MCF 10A (cell line): ENCODE results near the gene MRE11. TPM values are rescaled to one million over a fixed set of nuclear protein-coding genes. Genes with fewer than 3 reads are reported as not detected.

Source experiments
- BruUV-seq: library from RNA; stranded (reverse); fragments of 400-500 nt; replicated peaks from 2 replicates; lab custom pipeline; 2021; lab: Mats Ljungman, UMichigan
- CTCF ChIA-PET: fragments of 300-600 bp; sonication (Branson Sonifier 250); formaldehyde crosslinking; extraction: SDS; loops from one replicate; lab custom pipeline; 2021; ENCODE audit warnings: antibody characterized with exemption, inconsistent platforms; lab: Yijun Ruan, JAX
- POLR2A ChIA-PET: fragments of 300-600, 350-650 bp; sonication (Branson Sonifier 250); formaldehyde crosslinking; extraction: SDS; loops from one replicate; lab custom pipeline; 2020; ENCODE audit warnings: antibody characterized with exemption, inconsistent platforms; lab: Yijun Ruan, JAX
- DNase-seq: peaks from one replicate; pipeline ENCODE4 v3.0.0-alpha.2; 2018; ENCODE audit not compliant: unreplicated experiment
- H3K27ac Mint-ChIP-seq: one replicate; pipeline ENCODE4 v1.8.0; 2022; ENCODE audit warnings: mild to moderate bottlenecking, low read depth, mixed read lengths; ENCODE audit not compliant: unreplicated experiment
- H3K27me3 Mint-ChIP-seq: one replicate; pipeline ENCODE4 v1.8.0; 2022; ENCODE audit warnings: mixed read lengths; ENCODE audit not compliant: insufficient read depth, unreplicated experiment
- H3K36me3 Mint-ChIP-seq: one replicate; pipeline ENCODE4 v1.8.0; 2022; ENCODE audit warnings: mild to moderate bottlenecking, moderate library complexity, mixed read lengths; ENCODE audit not compliant: insufficient read depth, unreplicated experiment
- H3K4me1 Mint-ChIP-seq: one replicate; pipeline ENCODE4 v1.8.0; 2022; ENCODE audit warnings: mixed read lengths; ENCODE audit not compliant: insufficient read depth, unreplicated experiment
- H3K4me3 Mint-ChIP-seq: one replicate; pipeline ENCODE4 v1.8.0; 2022; ENCODE audit warnings: mild to moderate bottlenecking, moderate library complexity, mixed read lengths; ENCODE audit not compliant: unreplicated experiment
- H3K9me3 Mint-ChIP-seq: one replicate; pipeline ENCODE4 v1.8.0; 2022; ENCODE audit warnings: mixed read lengths; ENCODE audit not compliant: unreplicated experiment
- CTCF ChIP-seq: fragments of 200-600 bp; IDR thresholded peaks from one replicate; pipeline ENCODE4 v1.8.0; 2022; ENCODE audit warnings: antibody characterized with exemption, mild to moderate bottlenecking; ENCODE audit not compliant: unreplicated experiment
- intact Hi-C: fragments of 100-400 bp; cut with micrococcal nuclease; formaldehyde crosslinking; loops from 2 replicates; pipeline ENCODE4 v1.14.1; 2022
- total RNA-seq: library from RNA; stranded (reverse); gene quantifications from 2 replicates; pipeline ENCODE4 v1.2.3, GENCODE V29; 2022

MRE11 gene
- total RNA-seq, 1 experiment from 2014 or later: 13.2 TPM

DNA sequence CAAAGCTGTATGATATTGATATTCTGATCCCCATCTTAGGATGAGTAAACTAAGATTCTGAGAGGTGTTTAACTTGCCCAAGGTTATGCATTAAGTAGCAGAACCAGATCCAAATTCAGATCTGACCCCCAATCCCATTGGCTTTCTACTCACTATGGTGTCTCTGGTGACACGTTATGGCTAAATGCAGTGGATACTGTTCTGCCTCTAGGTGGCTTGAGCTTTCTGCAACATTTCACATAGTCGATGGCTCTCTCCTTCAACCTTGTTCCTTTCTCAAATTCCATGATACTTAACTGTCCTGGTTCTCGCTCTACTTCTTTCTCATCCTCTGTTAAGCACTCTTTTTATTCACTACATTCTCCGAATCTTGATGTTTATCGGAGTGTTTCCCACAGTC is 28.0 kb upstream of the MRE11 start:
- H3K27ac Mint-ChIP-seq: no peak overlapping the region
- peaks cover 9% of the 10 kb centered on the region for H3K4me1 Mint-ChIP-seq
- no peak overlapping the region for H3K4me3 Mint-ChIP-seq
- intact Hi-C loops: no loop called here
- POLR2A ChIA-PET: no interaction called here
- BruUV-seq: no TSS peak
- H3K36me3 Mint-ChIP-seq: no peaks in the 10 kb centered on the region
- DNase-seq: peak; percentile 17
- no peak for TF ChIP-seq CTCF
- no peaks in the 10 kb centered on the region for H3K27me3 Mint-ChIP-seq
- H3K9me3 Mint-ChIP-seq: no peaks in the 10 kb centered on the region
- CTCF ChIA-PET: interaction anchor here (0.6 to 9.8 kb wide), 10 partner anchors 9 to 1546 kb away, joined by 3 to 177 read pairs (median 4); partner anchors contain the start of gene C11orf97

DNA sequence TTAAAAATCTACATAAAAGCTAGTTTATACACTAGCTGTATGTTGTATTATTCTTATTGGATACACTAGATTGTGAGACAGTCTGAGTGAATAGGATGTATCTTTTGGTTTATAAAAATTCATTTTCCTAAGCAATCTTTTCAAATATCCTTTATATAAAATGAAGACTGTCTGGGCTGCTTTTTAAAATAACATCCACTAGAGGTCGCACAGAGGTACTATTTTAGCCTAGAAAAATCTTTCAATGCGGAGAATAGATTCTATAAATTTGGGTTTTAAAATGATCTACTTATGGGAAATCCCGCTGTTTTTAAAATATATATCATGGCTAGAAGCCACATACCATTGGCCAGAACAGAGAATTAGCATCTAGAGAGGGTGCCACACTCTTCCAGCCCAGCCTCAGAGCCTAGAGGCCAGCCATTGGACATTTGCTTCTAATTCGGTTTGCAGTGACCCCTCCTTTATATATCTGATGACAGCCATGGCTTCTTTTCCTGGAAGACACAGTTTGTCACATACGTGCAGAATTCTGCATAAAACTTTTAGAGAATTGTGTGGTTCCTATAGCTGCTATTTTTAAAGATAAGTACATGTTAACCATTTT is 25.9 kb upstream of the MRE11 start:
- H3K9me3 Mint-ChIP-seq: no peaks in the 10 kb centered on the region
- H3K4me3 Mint-ChIP-seq: no peak overlapping the region
- intact Hi-C loops: loop anchor here (1.0 to 10.0 kb wide), 4 partner anchors 44 to 1905 kb away; partner anchors contain the start of gene SRSF8
- H3K27me3 Mint-ChIP-seq: no peaks in the 10 kb centered on the region
- H3K36me3 Mint-ChIP-seq: no peaks in the 10 kb centered on the region
- ChIA-PET CTCF (interaction anchor here (0.6 to 9.8 kb wide), 28 partner anchors 10 to 1944 kb away, joined by 3 to 177 read pairs (median 5); partner anchors contain the start of gene PIWIL4), POLR2A (interaction anchor here (0.6 to 1.7 kb wide), 4 partner anchors 12 to 450 kb away, joined by 3 to 4 read pairs (median 3); no protein-coding TSS in a partner anchor)
- no peak overlapping the region for H3K27ac Mint-ChIP-seq
- DNase-seq: peak; percentile 40
- no TSS peak for BruUV-seq
- H3K4me1 Mint-ChIP-seq: peaks cover 5% of the 10 kb centered on the region
- peak; percentile 44 for TF ChIP-seq CTCF

GRCh38 chr11:94518300-94518699 is 24.7 kb upstream of the MRE11 start:
- peaks cover 7% of the 10 kb centered on the region for H3K4me1 Mint-ChIP-seq
- no peak for DNase-seq
- no peaks in the 10 kb centered on the region for H3K9me3 Mint-ChIP-seq
- no peaks in the 10 kb centered on the region for H3K36me3 Mint-ChIP-seq
- POLR2A ChIA-PET: no interaction called here
- no peak for TF ChIP-seq CTCF
- intact Hi-C loops: loop anchor here (5.0 to 10.0 kb wide), 3 partner anchors 379 to 1907 kb away; partner anchors contain the start of gene SRSF8
- CTCF ChIA-PET: interaction anchor here (0.7 to 9.8 kb wide), 16 partner anchors 10 to 623 kb away, joined by 3 to 177 read pairs (median 6); partner anchors contain the start of gene PIWIL4
- BruUV-seq: no TSS peak
- H3K4me3 Mint-ChIP-seq: no peak overlapping the region
- H3K27ac Mint-ChIP-seq: no peak overlapping the region
- no peaks in the 10 kb centered on the region for H3K27me3 Mint-ChIP-seq

GRCh38 chr11:94516725-94517124 is 23.1 kb upstream of the MRE11 start:
- ChIA-PET CTCF (interaction anchor here (0.6 to 9.8 kb wide), 11 partner anchors 9 to 1827 kb away, joined by 3 to 177 read pairs (median 5); no protein-coding TSS in a partner anchor), POLR2A (interaction anchor here (0.9 kb wide), 1 partner anchor 23 kb away, joined by 3 read pairs; the partner anchor contains the start of gene ANKRD49)
- peaks cover 2% of the 10 kb centered on the region for H3K36me3 Mint-ChIP-seq
- TF ChIP-seq CTCF: no peak
- no peak overlapping the region for H3K27ac Mint-ChIP-seq
- DNase-seq: no peak
- H3K4me1 Mint-ChIP-seq: peaks cover 21% of the 10 kb centered on the region
- H3K4me3 Mint-ChIP-seq: no peak overlapping the region
- H3K27me3 Mint-ChIP-seq: no peaks in the 10 kb centered on the region
- no TSS peak for BruUV-seq
- intact Hi-C loops: loop anchor here (5.0 to 10.0 kb wide), 3 partner anchors 381 to 1908 kb away; partner anchors contain the start of gene SRSF8
- no peaks in the 10 kb centered on the region for H3K9me3 Mint-ChIP-seq
